Measurements from ENCODE around the gene SLC22A1. TPM values are rescaled to one million over a fixed set of nuclear protein-coding genes. Genes with fewer than 3 reads are reported as not detected.
A peak's percentile ranks its signal among the peaks of the same experiment; 100 is the strongest.
"Not testable (repeated sequence)": the region's sequence is repeated elsewhere in the genome, so short reads cannot be mapped to it uniquely, and the experiment has no call there.

The SLC22A1 gene
- total and polyA plus RNA-seq, 8 donors, result 0.53 to 2.5 (median 0.83) TPM

GRCh38 chr6:160124007-160124406, 2.4 kb downstream of the SLC22A1 start:
- Histone ChIP-seq H3K9me3 (no peaks in the 10 kb centered on the region), H3K4me1 (no peaks in the 10 kb centered on the region), H3K4me3 (no peak overlapping the region), H3K27ac (no peak overlapping the region), H3K27me3 (no peaks in the 10 kb centered on the region), H3K36me3 (no peaks in the 10 kb centered on the region)
- DNase-seq (no peak), FAIRE-seq (no peak), ATAC-seq (no peak)
- intact Hi-C loops (cut with DNase I), result no loop called here
- WGBS, 2 donors, result 60 to 71% methylated on average over 2 of the region's 2 CpGs
- TF ChIP-seq CTCF (IDR thresholded peaks at IDR 0.05), result no peak

GRCh38 chr6:160124605-160125004, 3.0 kb downstream of the SLC22A1 start:
- H3K36me3 ChIP-seq, result no peaks in the 10 kb centered on the region
- DNase-seq (no peak), FAIRE-seq (no peak), ATAC-seq (no peak)
- no peak overlapping the region for H3K27ac ChIP-seq
- WGBS, 2 donors, result 92 to 93% methylated on average over 5 of the region's 5 CpGs
- H3K4me3 ChIP-seq, result no peak overlapping the region
- intact Hi-C loops (cut with DNase I), result no loop called here
- no peaks in the 10 kb centered on the region for H3K4me1 ChIP-seq
- no peak for TF ChIP-seq CTCF (IDR thresholded peaks at IDR 0.05)
- no peaks in the 10 kb centered on the region for H3K27me3 ChIP-seq
- no peaks in the 10 kb centered on the region for H3K9me3 ChIP-seq

GRCh38 chr6:160125105-160125504, 3.5 kb downstream of the SLC22A1 start:
- intact Hi-C loops (cut with DNase I); H3K27me3 ChIP-seq; FAIRE-seq; H3K4me1 ChIP-seq; DNase-seq; H3K27ac ChIP-seq; H3K4me3 ChIP-seq; H3K36me3 ChIP-seq; H3K9me3 ChIP-seq: not testable (repeated sequence)
- WGBS, 2 donors, result 42 to 46% methylated on average over 5 of the region's 5 CpGs
- peak in 3 of 4 donors; percentile 44 to 81 (median 63) for ATAC-seq

GRCh38 chr6:160127270-160128124, 5.9 kb downstream of the SLC22A1 start:
- ATAC-seq, result no peak
- Histone ChIP-seq H3K27me3 (no peaks in the 10 kb centered on the region), H3K9me3 (no peaks in the 10 kb centered on the region), H3K4me3 (no peak overlapping the region), H3K36me3 (no peaks in the 10 kb centered on the region), H3K27ac (no peak overlapping the region), H3K4me1 (no peaks in the 10 kb centered on the region)
- FAIRE-seq, result no peak
- 89 to 90% methylated on average over 16 of the region's 16 CpGs for WGBS, 2 donors
- DNase-seq, result no peak
- intact Hi-C loops (cut with DNase I), result no loop called here
- no peak for TF ChIP-seq CTCF (IDR thresholded peaks at IDR 0.05)

- H3K4me1 ChIP-seq, result no peaks in the 10 kb centered on the region
- intact Hi-C loops (cut with DNase I), result no loop called here
- no peaks in the 10 kb centered on the region for H3K9me3 ChIP-seq
- H3K27ac ChIP-seq, result no peak overlapping the region
- WGBS, 2 donors, result 80 to 90% methylated on average over 3 of the region's 3 CpGs
- H3K4me3 ChIP-seq, result no peak overlapping the region
- H3K27me3 ChIP-seq, result no peaks in the 10 kb centered on the region
- DNase-seq (no peak), ATAC-seq (no peak), FAIRE-seq (no peak)
- no peak for TF ChIP-seq CTCF (IDR thresholded peaks at IDR 0.05)
- no peaks in the 10 kb centered on the region for H3K36me3 ChIP-seq
Measured at GRCh38 chr6:160128125-160128683, 6.6 kb downstream of the SLC22A1 start.

Data from pancreas (tissue), 10 donors.